Uterus (tissue), 4 donors: ENCODE data around the gene RNF130. TPM values are rescaled to one million over a fixed set of nuclear protein-coding genes. Genes with fewer than 3 reads are reported as not detected.

ENCODE experiments used
- DNase-seq, 2 donors: peaks; one replicate each; pipeline ENCODE4 v3.0.0-alpha.2; 2019 to 2020
- H3K27ac ChIP-seq, 2 donors: fragments of 200-600 bp; sonication (generic); 1 replicate in 1 of 2; 2 replicates in 1 of 2; pipeline ENCODE4 v1.5.1; 2016 to 2018
- H3K27me3 ChIP-seq, 2 donors: fragments of 200-600 bp; sonication (generic); one replicate each; pipeline ENCODE4 v1.5.1; 2018 to 2019; ENCODE audit warnings: control low read depth in 1 of 2
- H3K36me3 ChIP-seq, 2 donors: fragments of 200-600 bp; sonication (generic); one replicate each; pipeline ENCODE4 v1.5.1; 2019; ENCODE audit warnings: control low read depth in 1 of 2
- H3K4me1 ChIP-seq, 2 donors: fragments of 200-600 bp; sonication (generic); one replicate each; pipeline ENCODE4 v1.5.1; 2018 to 2019; ENCODE audit warnings: control low read depth in 1 of 2
- H3K4me3 ChIP-seq, 2 donors: fragments of 200-600 bp; sonication (generic); 1 replicate in 1 of 2; 2 replicates in 1 of 2; pipeline ENCODE4 v1.5.1; 2018 to 2019; ENCODE audit warnings: mild to moderate bottlenecking in 1 of 2
- H3K9me3 ChIP-seq, 2 donors: fragments of 200-600 bp; sonication (generic); one replicate each; pipeline ENCODE4 v1.5.1; 2019; ENCODE audit warnings: control low read depth in 1 of 2
- POLR2A ChIP-seq, 2 donors: fragments of 450-650 bp; IDR thresholded peaks; one replicate each; pipeline ENCODE4 v1.6.1; 2016; ENCODE audit warnings: antibody characterized with exemption in 2 of 2, mild to moderate bottlenecking in 1 of 2, moderate library complexity in 1 of 2
- intact Hi-C: fragments of 100-400 bp; cut with DNase I; formaldehyde crosslinking; loops from one replicate; pipeline ENCODE4 v1.15.1; 2023; ENCODE audit warnings: low total_unique reads
- total RNA-seq, 4 donors: library from RNA; depleted of rRNA in 3 of 4; stranded (reverse); fragments of >200 nt in 3 of 4; gene quantifications; one replicate each; pipeline versions ENCODE4 v1.1.0 to v1.2.4, GENCODE V29; 2014 to 2023
- TF ChIP-seq, protein P1 (sequence below), 4 experiments: fragments of 200-600 bp in 2 of 4; fragments of 450-650 bp in 2 of 4; sonication (generic) in 2 of 4; IDR thresholded peaks; one replicate each; pipeline ENCODE4 v1.5.1; 2016 to 2019; ENCODE audit warnings: antibody characterized with exemption in 4 of 4, mild to moderate bottlenecking in 2 of 4, moderate library complexity in 1 of 4
- donor health status: DM: yes; HTN: yes; CAD: no.

Gene RNF130
- total RNA-seq, 4 donors from 2014 or later: 53.8 to 119 (median 85.8) TPM

DNA sequence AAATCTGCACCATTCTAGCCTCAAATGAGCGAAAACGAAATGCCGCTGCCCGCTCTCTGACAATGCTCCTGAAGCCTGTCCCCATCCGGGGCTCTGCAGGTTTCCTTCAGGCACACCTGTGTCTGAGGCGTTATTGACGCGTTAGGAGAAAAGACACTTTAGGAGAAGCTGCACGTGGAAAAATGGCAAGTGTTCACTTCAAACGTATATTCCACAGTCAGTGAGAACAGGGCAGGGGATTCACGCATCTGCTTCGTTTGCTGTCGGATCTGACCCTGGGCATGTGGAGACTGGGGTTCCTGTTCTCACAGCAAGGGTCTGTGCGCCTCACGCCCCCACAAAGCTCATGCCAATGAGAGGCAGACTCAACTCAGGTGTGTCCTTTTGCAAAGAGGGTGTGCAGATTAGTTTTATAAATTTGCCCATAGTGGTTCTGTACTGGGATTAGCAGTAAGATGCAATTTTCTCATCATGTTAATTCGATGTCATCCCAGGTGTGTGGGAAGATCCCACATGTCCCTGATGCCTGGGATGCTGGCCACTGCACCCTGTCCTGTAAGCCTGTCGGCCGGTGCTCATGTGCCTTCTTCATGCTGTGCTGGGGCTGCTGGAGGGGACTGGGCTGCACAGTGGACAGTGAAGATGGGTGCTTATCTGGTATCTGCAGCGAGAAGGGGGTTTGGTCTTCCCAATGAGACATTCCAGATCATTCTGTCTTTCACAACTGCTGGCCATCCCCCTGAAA lies 152.6 kb downstream of the RNF130 start:
- Histone ChIP-seq H3K27ac (no peak overlapping the region), H3K9me3 (no peaks in the 10 kb centered on the region), H3K4me1 (no peaks in the 10 kb centered on the region), H3K4me3 (no peak overlapping the region), H3K27me3 (no peaks in the 10 kb centered on the region), H3K36me3 (no peaks in the 10 kb centered on the region)
- TF ChIP-seq, protein P1, sequence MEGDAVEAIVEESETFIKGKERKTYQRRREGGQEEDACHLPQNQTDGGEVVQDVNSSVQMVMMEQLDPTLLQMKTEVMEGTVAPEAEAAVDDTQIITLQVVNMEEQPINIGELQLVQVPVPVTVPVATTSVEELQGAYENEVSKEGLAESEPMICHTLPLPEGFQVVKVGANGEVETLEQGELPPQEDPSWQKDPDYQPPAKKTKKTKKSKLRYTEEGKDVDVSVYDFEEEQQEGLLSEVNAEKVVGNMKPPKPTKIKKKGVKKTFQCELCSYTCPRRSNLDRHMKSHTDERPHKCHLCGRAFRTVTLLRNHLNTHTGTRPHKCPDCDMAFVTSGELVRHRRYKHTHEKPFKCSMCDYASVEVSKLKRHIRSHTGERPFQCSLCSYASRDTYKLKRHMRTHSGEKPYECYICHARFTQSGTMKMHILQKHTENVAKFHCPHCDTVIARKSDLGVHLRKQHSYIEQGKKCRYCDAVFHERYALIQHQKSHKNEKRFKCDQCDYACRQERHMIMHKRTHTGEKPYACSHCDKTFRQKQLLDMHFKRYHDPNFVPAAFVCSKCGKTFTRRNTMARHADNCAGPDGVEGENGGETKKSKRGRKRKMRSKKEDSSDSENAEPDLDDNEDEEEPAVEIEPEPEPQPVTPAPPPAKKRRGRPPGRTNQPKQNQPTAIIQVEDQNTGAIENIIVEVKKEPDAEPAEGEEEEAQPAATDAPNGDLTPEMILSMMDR (IDR thresholded peaks at IDR 0.05): no peak
- TF ChIP-seq POLR2A (IDR thresholded peaks at IDR 0.05): no peak
- intact Hi-C loops: no loop called here
- DNase-seq: no peak

DNA sequence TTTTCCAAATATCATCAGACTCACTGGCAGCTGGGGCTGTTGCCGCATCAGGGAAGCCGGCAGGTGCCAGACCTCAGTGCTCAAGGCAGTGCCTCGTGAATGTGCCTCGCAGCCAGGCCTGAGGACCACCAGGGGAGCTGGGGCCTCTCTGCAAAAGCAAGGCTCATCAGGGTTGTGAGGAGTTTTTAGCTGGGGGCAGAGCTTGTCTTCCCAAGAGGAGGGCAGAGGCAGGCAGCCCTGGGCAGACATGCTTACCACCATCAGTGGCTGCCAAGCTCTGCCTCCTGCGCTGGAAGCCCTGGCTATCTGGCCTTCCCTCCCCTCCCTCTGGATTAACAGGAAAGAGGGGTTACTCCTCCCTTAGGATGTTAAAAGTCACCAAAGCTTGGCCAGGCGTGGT lies 155.0 kb downstream of the RNF130 start:
- Histone ChIP-seq H3K27ac (no peak overlapping the region), H3K4me1 (no peaks in the 10 kb centered on the region), H3K4me3 (no peak overlapping the region), H3K9me3 (no peaks in the 10 kb centered on the region), H3K36me3 (no peaks in the 10 kb centered on the region), H3K27me3 (no peaks in the 10 kb centered on the region)
- TF ChIP-seq, protein P1 (IDR thresholded peaks at IDR 0.05): no peak
- no peak for TF ChIP-seq POLR2A (IDR thresholded peaks at IDR 0.05)
- DNase-seq: no peak
- intact Hi-C loops: no loop called here

DNA sequence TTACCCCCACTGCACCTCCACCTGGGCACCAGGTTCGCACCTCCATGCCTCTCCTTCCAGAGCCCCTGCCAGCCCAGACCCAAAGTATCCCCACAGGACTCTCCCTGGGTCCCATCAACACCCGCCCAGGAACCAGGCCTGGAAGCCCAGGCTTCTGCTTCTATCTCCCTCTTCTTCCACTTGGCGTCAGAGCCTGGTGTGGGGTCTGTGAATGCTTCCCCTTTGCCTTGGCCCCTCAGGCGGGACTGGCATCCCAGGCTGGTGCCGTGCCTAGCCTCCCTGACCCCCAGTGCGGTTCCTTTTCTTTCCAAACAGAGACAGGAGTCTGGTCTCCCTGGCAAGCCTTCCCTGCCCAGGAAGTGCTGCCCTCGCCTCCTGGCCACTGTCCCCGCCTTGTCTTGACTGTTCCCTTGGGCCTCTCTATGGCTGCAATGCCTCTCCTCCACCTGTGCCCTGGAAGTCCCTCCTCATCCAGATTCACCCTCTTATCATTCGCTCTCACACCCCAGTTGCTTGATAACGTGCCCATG lies 156.1 kb downstream of the RNF130 start:
- Histone ChIP-seq H3K4me3 (no peak overlapping the region), H3K27ac (no peak overlapping the region), H3K36me3 (no peaks in the 10 kb centered on the region), H3K4me1 (no peaks in the 10 kb centered on the region), H3K27me3 (no peaks in the 10 kb centered on the region), H3K9me3 (no peaks in the 10 kb centered on the region)
- intact Hi-C loops: no loop called here
- TF ChIP-seq, protein P1 (IDR thresholded peaks at IDR 0.05): no peak
- no peak for TF ChIP-seq POLR2A (IDR thresholded peaks at IDR 0.05)
- no peak for DNase-seq

DNA sequence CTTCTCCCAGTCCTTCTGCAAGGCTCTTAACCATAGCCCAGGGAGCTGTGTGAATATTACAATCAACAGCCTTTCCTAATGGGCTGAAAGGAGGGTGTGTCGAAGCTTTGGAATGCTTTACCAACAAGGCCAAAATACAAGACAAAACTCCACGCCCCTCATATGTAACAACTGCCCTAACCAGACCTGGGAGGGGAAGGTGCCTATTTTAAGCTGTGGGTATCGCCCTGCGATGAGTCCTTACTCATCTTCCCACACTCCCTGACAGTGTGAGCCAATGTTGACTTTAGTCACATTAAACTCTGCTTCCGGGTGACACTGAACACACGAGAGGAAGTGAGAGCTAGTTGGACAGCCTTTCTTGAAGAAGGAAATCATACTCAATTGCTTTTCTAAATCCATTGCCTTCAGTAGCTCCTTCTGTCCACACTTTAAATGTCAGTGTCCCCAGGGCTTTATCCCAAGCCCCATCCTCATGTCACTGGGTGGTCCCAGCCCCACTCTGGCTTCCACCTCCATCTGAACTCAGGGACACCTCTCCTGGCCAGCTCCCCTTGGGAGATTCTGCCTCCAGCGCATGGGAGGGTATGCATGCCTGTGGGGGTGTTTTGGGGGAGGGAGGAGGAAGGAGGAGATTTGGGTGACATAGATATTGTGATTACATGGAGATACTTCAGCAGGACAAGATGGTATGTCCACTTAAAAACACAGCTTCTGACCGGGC lies 157.4 kb downstream of the RNF130 start:
- intact Hi-C loops: no loop called here
- TF ChIP-seq POLR2A (IDR thresholded peaks at IDR 0.05): no peak
- TF ChIP-seq, protein P1 (IDR thresholded peaks at IDR 0.05): no peak
- DNase-seq: no peak
- no peaks in the 10 kb centered on the region for H3K36me3 ChIP-seq
- no peaks in the 10 kb centered on the region for H3K9me3 ChIP-seq
- H3K27ac ChIP-seq: no peak overlapping the region
- H3K4me1 ChIP-seq: no peaks in the 10 kb centered on the region
- no peaks in the 10 kb centered on the region for H3K27me3 ChIP-seq
- H3K4me3 ChIP-seq: no peak overlapping the region

GRCh38 chr5:179913461-179913860 lies 158.1 kb downstream of the RNF130 start:
- H3K27me3 ChIP-seq: no peaks in the 10 kb centered on the region
- no peaks in the 10 kb centered on the region for H3K36me3 ChIP-seq
- H3K4me1 ChIP-seq: no peaks in the 10 kb centered on the region
- H3K4me3 ChIP-seq: no peak overlapping the region
- TF ChIP-seq, protein P1 (IDR thresholded peaks at IDR 0.05): no peak
- no peak for TF ChIP-seq POLR2A (IDR thresholded peaks at IDR 0.05)
- no peaks in the 10 kb centered on the region for H3K9me3 ChIP-seq
- no peak for DNase-seq
- H3K27ac ChIP-seq: no peak overlapping the region
- intact Hi-C loops: no loop called here
